Astrocyte of the cerebellum (primary cell): ENCODE measurements around the gene PRXL2A.

Experiments used
- DNase-seq: peaks from one replicate; pipeline ENCODE4 v3.0.0-alpha.2; 2011; ENCODE audit warnings: low read depth
- H3K4me3 ChIP-seq: 2 replicates; pipeline ENCODE4 v1.5.1; 2011; ENCODE audit warnings: mild to moderate bottlenecking, low read depth, low read length, moderate library complexity
- CTCF ChIP-seq: IDR thresholded peaks from 2 replicates; pipeline ENCODE4 v1.5.1; 2012; ENCODE audit warnings: low read length, low read depth, moderate library complexity, mild to moderate bottlenecking; ENCODE audit errors: missing control alignments
- in situ Hi-C: cut with HindIII; loops from 2 replicates; pipeline ENCODE4 v1.10.0; 2017; ENCODE audit warnings: low sequenced_read_pairs

PRXL2A gene

DNA sequence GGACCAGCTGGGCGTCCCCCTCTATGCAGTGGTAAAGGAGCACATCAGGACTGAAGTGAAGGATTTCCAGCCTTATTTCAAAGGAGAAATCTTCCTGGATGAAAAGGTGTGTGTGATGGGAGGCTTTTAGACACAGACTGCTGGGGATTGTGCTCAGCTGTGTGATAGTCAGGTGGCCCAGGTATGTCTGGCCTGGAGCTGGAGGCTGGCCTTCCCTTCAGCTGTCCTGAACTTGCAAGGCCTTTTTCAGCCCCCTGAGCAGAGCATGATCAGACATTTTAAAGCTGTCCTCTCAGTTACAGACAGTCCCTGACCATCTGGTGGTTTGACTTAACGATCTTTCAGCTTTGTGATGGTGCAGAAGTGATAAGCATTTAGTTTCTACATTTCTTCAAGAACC, 17.6 kb downstream of the PRXL2A start:
- no peak overlapping the region for H3K4me3 ChIP-seq
- in situ Hi-C loops, result no loop called here
- TF ChIP-seq CTCF, result no peak
- no peak for DNase-seq

- no peak overlapping the region for H3K4me3 ChIP-seq
- DNase-seq, result no peak
- in situ Hi-C loops, result no loop called here
- TF ChIP-seq CTCF, result no peak
Observed at GRCh38 chr10:80427541-80427940, 19.2 kb downstream of the PRXL2A start.

- in situ Hi-C loops, result no loop called here
- no peak for DNase-seq
- no peak for TF ChIP-seq CTCF
- H3K4me3 ChIP-seq, result no peak overlapping the region
Observed at GRCh38 chr10:80429521-80429973, 21.2 kb downstream of the PRXL2A start.

- no peak overlapping the region for H3K4me3 ChIP-seq
- no peak for TF ChIP-seq CTCF
- no peak for DNase-seq
- in situ Hi-C loops, result no loop called here
Observed at GRCh38 chr10:80433134-80433533, 24.8 kb downstream of the PRXL2A start.

DNA sequence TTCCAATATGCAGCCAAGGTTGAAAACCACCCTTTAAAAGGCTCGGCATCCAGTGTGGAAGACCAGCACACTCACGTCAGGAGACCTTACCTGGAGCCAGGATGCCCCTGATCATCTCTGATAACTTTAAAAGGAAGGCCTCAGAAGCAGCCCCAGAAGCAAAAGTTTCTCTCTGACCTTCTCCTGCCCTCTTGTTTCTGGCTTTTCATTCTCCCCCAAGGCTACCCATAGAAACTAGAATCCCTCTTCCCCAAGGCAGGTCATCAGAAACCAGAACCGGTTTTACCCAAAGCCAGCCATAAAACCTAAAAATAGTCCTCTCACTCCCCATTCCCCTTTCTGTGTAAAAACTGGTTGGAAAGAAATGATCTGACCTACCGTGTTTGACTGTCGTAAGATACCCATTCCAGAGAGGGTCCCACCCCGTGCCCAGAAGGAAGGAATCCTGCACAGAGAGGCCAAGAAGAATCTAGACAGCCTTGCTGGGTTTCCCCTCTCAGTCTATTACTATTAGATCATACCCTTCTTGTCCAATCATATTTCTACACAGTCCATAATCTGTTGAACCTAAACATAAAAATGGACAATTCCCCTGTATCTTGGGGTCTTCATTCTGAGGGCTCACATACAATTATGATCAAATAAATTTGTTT, 28.2 kb downstream of the PRXL2A start:
- TF ChIP-seq CTCF, result no peak
- no peak for DNase-seq
- no peak overlapping the region for H3K4me3 ChIP-seq
- in situ Hi-C loops, result no loop called here

DNA sequence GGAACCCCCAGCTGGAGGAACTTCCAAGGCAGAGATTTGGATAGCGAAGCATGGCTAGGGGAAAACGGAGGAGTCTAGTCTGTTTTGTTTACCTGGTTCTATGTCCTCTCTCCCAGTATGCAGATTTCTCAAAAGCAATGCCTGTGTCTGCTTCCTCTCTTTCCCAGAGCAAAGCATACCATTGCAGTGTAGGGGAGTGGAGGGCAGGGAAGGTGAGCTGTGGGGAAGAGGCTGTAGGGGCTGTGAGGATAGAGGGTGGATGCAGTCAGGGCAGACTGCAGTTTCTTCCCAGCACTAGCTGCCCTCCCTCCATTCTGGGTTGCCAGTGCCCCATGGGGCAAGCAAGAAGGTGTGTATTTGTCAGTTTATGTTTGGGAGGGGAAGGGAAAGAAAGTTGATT, 28.9 kb downstream of the PRXL2A start:
- DNase-seq, result no peak
- in situ Hi-C loops, result no loop called here
- TF ChIP-seq CTCF, result no peak
- H3K4me3 ChIP-seq, result no peak overlapping the region
